Measurements from ENCODE around the gene FGF7.

FGF7 gene

DNA sequence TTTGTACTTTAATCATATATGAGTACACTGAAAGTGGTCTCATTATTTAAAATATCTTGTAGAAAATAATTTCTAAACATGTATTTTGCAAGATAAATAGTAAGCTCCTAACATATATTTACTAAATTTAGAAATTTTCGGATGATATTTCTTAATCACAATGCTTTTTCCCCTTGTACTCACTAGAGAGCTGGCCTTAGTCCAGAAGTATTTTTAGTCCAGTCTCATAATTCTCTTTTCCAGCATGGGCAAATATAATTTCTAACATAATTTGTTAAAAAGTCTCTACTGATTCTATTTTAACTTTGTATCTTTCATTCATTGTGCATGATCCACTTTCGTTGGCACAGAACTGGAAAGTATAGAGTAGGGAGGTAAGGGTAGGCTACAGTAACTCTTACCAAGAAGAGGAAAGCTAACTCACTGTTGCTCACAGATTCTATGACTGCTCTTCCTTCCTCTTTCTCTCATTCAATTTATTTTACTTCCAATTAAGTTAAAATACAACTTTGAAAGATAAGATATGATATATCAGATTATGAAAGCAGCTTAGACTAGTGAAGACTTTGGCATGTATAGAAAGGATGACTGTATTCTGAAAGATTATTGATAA is 39.3 kb downstream of the FGF7 start:
- Histone ChIP-seq H3K18ac (ENCODE audit: low read length) (no peak overlapping the region), H3K14ac (ENCODE audit: low read length) (no peak overlapping the region), H4K8ac (ENCODE audit: low read depth, low read length) (no peak overlapping the region), H3K27me3 (ENCODE audit: insufficient read depth, low read length) (no peaks in the 10 kb centered on the region), H2BK12ac (ENCODE audit: low read length) (no peak overlapping the region), H2AK5ac (ENCODE audit: low read length) (no peak overlapping the region), H2BK5ac (ENCODE audit: low read depth, low read length, poor library complexity) (no peak overlapping the region), H3K4ac (ENCODE audit: low read depth, low read length) (no peak overlapping the region), H2BK120ac (ENCODE audit: insufficient read depth, low read length, poor library complexity) (no peak overlapping the region), H3K4me1 (ENCODE audit: control insufficient read depth in 1 of 2, insufficient read depth in 2 of 2, low read length in 2 of 2) (no peaks in the 10 kb centered on the region), H3K4me2 (ENCODE audit: low read length) (no peak overlapping the region), H3K79me2 (ENCODE audit: control insufficient read depth, insufficient read depth, low read length, poor library complexity) (no peaks in the 10 kb centered on the region), H4K91ac (ENCODE audit: low read depth, low read length) (no peak overlapping the region), H3K9me3 (ENCODE audit: insufficient read depth, low read depth, low read length) (no peaks in the 10 kb centered on the region), H2AFZ (ENCODE audit: insufficient read depth, low read length, poor library complexity) (no peak overlapping the region), H3K79me1 (ENCODE audit: low read length) (no peaks in the 10 kb centered on the region), H3K4me3 (ENCODE audit: low read depth, low read length) (no peak overlapping the region), H3K36me3 (ENCODE audit: control insufficient read depth in 1 of 2, insufficient read depth in 2 of 2, low read length in 2 of 2) (no peaks in the 10 kb centered on the region), H3K23ac (ENCODE audit: low read length) (no peak overlapping the region), H3K9ac (ENCODE audit: low read length) (no peak overlapping the region), H4K12ac (ENCODE audit: low read depth, low read length) (no peak overlapping the region), H3K27ac (ENCODE audit: low read depth, low read length) (no peak overlapping the region)
- no peak for DNase-seq
- no CpG with 5 or more reads among the region's 2 CpGs for WGBS (ENCODE audit: extremely low coverage, insufficient coverage, insufficient read length)

DNA sequence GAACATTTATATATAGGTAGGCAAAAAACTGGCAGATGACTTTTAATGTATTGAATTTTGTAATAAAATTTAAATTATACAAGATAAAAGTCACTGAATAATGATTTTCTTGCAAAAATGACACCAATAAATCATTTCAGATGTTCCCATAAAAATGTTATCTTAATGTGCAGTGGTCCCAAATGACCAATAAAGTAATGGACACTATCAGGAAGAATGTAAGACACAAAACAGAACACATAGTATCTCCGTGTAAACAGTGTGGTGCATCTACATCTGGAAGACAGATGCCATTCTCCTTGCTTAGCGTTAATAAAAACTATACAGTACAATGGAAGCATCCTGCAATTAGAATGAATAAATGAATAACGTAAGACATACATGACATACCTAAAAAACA is 41.5 kb downstream of the FGF7 start:
- no peaks in the 10 kb centered on the region for H3K36me3 ChIP-seq (ENCODE audit: control insufficient read depth in 1 of 2, insufficient read depth in 2 of 2, low read length in 2 of 2)
- no peak for DNase-seq

DNA sequence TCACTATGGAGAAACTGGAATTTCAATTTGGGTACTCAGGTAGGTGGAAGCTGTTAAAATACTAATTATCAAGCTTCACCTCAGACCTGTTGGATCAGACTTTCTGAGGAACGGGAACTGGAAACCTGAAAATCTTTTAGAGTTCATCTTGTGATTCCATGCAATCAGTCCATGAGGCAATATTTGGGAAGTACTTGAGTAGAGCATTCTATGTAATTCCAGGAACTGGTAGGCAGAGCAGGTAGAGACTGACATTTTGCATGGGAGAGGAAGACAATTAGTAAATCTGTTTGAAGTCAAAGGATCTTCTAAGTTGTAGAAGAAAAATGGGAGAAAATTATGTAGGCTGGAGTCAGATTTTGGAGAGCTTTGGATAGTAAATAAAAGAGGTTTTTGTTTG is 43.1 kb downstream of the FGF7 start:
- H3K4me3 ChIP-seq (ENCODE audit: low read depth, low read length), result no peak overlapping the region
- no peaks in the 10 kb centered on the region for H3K36me3 ChIP-seq (ENCODE audit: control insufficient read depth in 1 of 2, insufficient read depth in 2 of 2, low read length in 2 of 2)
- H4K91ac ChIP-seq (ENCODE audit: low read depth, low read length), result no peak overlapping the region
- no peak for DNase-seq
- no peak overlapping the region for H3K27ac ChIP-seq (ENCODE audit: low read depth, low read length)
- no peak overlapping the region for H2AK5ac ChIP-seq (ENCODE audit: low read length)
- H3K79me1 ChIP-seq (ENCODE audit: low read length), result no peaks in the 10 kb centered on the region
- H2BK12ac ChIP-seq (ENCODE audit: low read length), result no peak overlapping the region
- WGBS (ENCODE audit: extremely low coverage, insufficient coverage, insufficient read length), result no CpG with 5 or more reads among the region's 1 CpG
- no peak overlapping the region for H2AFZ ChIP-seq (ENCODE audit: insufficient read depth, low read length, poor library complexity)
- no peak overlapping the region for H3K14ac ChIP-seq (ENCODE audit: low read length)
- no peak overlapping the region for H3K4me2 ChIP-seq (ENCODE audit: low read length)
- no peak overlapping the region for H3K18ac ChIP-seq (ENCODE audit: low read length)
- no peak overlapping the region for H4K8ac ChIP-seq (ENCODE audit: low read depth, low read length)
- no peaks in the 10 kb centered on the region for H3K4me1 ChIP-seq (ENCODE audit: control insufficient read depth in 1 of 2, insufficient read depth in 2 of 2, low read length in 2 of 2)
- no peaks in the 10 kb centered on the region for H3K27me3 ChIP-seq (ENCODE audit: insufficient read depth, low read length)
- H3K23ac ChIP-seq (ENCODE audit: low read length), result no peak overlapping the region
- no peak overlapping the region for H3K4ac ChIP-seq (ENCODE audit: low read depth, low read length)
- H2BK120ac ChIP-seq (ENCODE audit: insufficient read depth, low read length, poor library complexity), result no peak overlapping the region
- H3K9ac ChIP-seq (ENCODE audit: low read length), result no peak overlapping the region
- H4K12ac ChIP-seq (ENCODE audit: low read depth, low read length), result no peak overlapping the region
- no peaks in the 10 kb centered on the region for H3K9me3 ChIP-seq (ENCODE audit: insufficient read depth, low read depth, low read length)
- no peaks in the 10 kb centered on the region for H3K79me2 ChIP-seq (ENCODE audit: control insufficient read depth, insufficient read depth, low read length, poor library complexity)
- H2BK5ac ChIP-seq (ENCODE audit: low read depth, low read length, poor library complexity), result no peak overlapping the region

More for the DNA sequence above, 41.5 kb downstream of the FGF7 start:
- H3K14ac ChIP-seq (ENCODE audit: low read length), result no peak overlapping the region
- no peak overlapping the region for H2BK120ac ChIP-seq (ENCODE audit: insufficient read depth, low read length, poor library complexity)
- WGBS (ENCODE audit: extremely low coverage, insufficient coverage, insufficient read length), result no CpG with 5 or more reads among the region's 3 CpGs
- no peak overlapping the region for H3K4me2 ChIP-seq (ENCODE audit: low read length)
- no peaks in the 10 kb centered on the region for H3K9me3 ChIP-seq (ENCODE audit: insufficient read depth, low read depth, low read length)
- H4K8ac ChIP-seq (ENCODE audit: low read depth, low read length), result no peak overlapping the region
- no peak overlapping the region for H3K18ac ChIP-seq (ENCODE audit: low read length)
- no peaks in the 10 kb centered on the region for H3K4me1 ChIP-seq (ENCODE audit: control insufficient read depth in 1 of 2, insufficient read depth in 2 of 2, low read length in 2 of 2)
- no peak overlapping the region for H4K91ac ChIP-seq (ENCODE audit: low read depth, low read length)
- H2BK12ac ChIP-seq (ENCODE audit: low read length), result no peak overlapping the region
- no peak overlapping the region for H4K12ac ChIP-seq (ENCODE audit: low read depth, low read length)
- H2BK5ac ChIP-seq (ENCODE audit: low read depth, low read length, poor library complexity), result no peak overlapping the region
- H2AK5ac ChIP-seq (ENCODE audit: low read length), result no peak overlapping the region
- H2AFZ ChIP-seq (ENCODE audit: insufficient read depth, low read length, poor library complexity), result no peak overlapping the region
- H3K27me3 ChIP-seq (ENCODE audit: insufficient read depth, low read length), result no peaks in the 10 kb centered on the region
- no peak overlapping the region for H3K23ac ChIP-seq (ENCODE audit: low read length)
- no peak overlapping the region for H3K27ac ChIP-seq (ENCODE audit: low read depth, low read length)
- H3K9ac ChIP-seq (ENCODE audit: low read length), result no peak overlapping the region
- no peaks in the 10 kb centered on the region for H3K79me2 ChIP-seq (ENCODE audit: control insufficient read depth, insufficient read depth, low read length, poor library complexity)
- no peaks in the 10 kb centered on the region for H3K79me1 ChIP-seq (ENCODE audit: low read length)
- no peak overlapping the region for H3K4me3 ChIP-seq (ENCODE audit: low read depth, low read length)
- no peak overlapping the region for H3K4ac ChIP-seq (ENCODE audit: low read depth, low read length)

DNA sequence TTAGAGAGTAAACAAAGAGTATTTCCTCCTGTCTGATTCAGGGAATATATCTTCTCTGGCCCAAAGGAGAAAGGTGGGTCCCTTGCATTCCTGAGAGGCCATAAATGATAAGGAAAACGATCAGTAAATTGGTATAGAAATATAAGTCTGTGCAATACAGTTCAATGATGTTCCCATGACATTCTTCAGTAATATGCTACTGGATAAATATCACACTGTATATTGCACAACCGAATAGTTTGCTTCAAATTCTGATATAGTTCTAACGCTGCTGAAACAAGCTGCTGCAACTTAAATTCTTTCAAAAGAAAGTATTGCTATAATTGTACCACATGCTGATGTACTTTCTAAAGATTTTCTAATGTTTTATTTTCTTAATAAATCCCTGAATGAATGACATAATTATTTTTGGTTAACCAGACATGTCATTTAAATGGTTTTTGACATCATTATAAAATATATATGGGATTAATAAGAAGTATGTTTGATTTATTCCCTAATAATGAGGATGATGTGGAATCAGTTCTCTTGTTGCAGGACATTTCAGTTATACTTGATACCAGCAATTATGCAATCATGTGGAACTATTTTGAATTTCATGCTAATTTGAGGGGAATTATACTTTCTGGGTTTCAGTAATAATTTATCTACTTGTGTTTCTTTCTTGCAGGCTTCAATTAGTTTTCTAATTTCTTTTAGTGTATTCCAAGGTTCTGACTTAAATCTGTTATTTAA is 44.9 kb downstream of the FGF7 start:
- H2BK12ac ChIP-seq (ENCODE audit: low read length), result no peak overlapping the region
- H3K14ac ChIP-seq (ENCODE audit: low read length), result no peak overlapping the region
- H3K4ac ChIP-seq (ENCODE audit: low read depth, low read length), result no peak overlapping the region
- H4K91ac ChIP-seq (ENCODE audit: low read depth, low read length), result no peak overlapping the region
- DNase-seq, result peak in 1 of 2 donors; percentile 72
- H2AFZ ChIP-seq (ENCODE audit: insufficient read depth, low read length, poor library complexity), result no peak overlapping the region
- no peak overlapping the region for H2BK120ac ChIP-seq (ENCODE audit: insufficient read depth, low read length, poor library complexity)
- H3K79me1 ChIP-seq (ENCODE audit: low read length), result no peaks in the 10 kb centered on the region
- H3K27me3 ChIP-seq (ENCODE audit: insufficient read depth, low read length), result no peaks in the 10 kb centered on the region
- H3K79me2 ChIP-seq (ENCODE audit: control insufficient read depth, insufficient read depth, low read length, poor library complexity), result no peaks in the 10 kb centered on the region
- no peak overlapping the region for H3K18ac ChIP-seq (ENCODE audit: low read length)
- no peak overlapping the region for H3K4me3 ChIP-seq (ENCODE audit: low read depth, low read length)
- H4K8ac ChIP-seq (ENCODE audit: low read depth, low read length), result no peak overlapping the region
- no peak overlapping the region for H3K27ac ChIP-seq (ENCODE audit: low read depth, low read length)
- no peaks in the 10 kb centered on the region for H3K4me1 ChIP-seq (ENCODE audit: control insufficient read depth in 1 of 2, insufficient read depth in 2 of 2, low read length in 2 of 2)
- H2BK5ac ChIP-seq (ENCODE audit: low read depth, low read length, poor library complexity), result no peak overlapping the region
- no CpG with 5 or more reads among the region's 3 CpGs for WGBS (ENCODE audit: extremely low coverage, insufficient coverage, insufficient read length)
- no peak overlapping the region for H4K12ac ChIP-seq (ENCODE audit: low read depth, low read length)
- H3K9me3 ChIP-seq (ENCODE audit: insufficient read depth, low read depth, low read length), result no peaks in the 10 kb centered on the region
- H3K36me3 ChIP-seq (ENCODE audit: control insufficient read depth in 1 of 2, insufficient read depth in 2 of 2, low read length in 2 of 2), result no peaks in the 10 kb centered on the region
- H3K23ac ChIP-seq (ENCODE audit: low read length), result no peak overlapping the region
- H3K4me2 ChIP-seq (ENCODE audit: low read length), result no peak overlapping the region
- no peak overlapping the region for H2AK5ac ChIP-seq (ENCODE audit: low read length)
- H3K9ac ChIP-seq (ENCODE audit: low read length), result no peak overlapping the region
